Caco-2 (cell line): ENCODE measurements around the gene PCF11. TPM values are rescaled to one million over a fixed set of nuclear protein-coding genes. Genes with fewer than 3 reads are reported as not detected.

Experiments used
- BruUV-seq: library from RNA; stranded (reverse); fragments of 400-500 nt; replicated peaks from 2 replicates; lab custom pipeline; 2021; lab: Mats Ljungman, UMichigan
- CTCF ChIA-PET: fragments of 300-600 bp; sonication (Branson Sonifier 250); formaldehyde crosslinking; loops from one replicate; lab custom pipeline; 2022; ENCODE audit warnings: antibody characterized with exemption; lab: Charles Lee
- POLR2A ChIA-PET: fragments of 300-600 bp; sonication (Branson Sonifier 250); formaldehyde crosslinking; loops from one replicate; lab custom pipeline; 2022; ENCODE audit warnings: antibody characterized with exemption; lab: Charles Lee
- DNase-seq, 2 experiments: peaks; one replicate each; pipeline versions ENCODE4 v3.0.0 to v3.0.0-alpha.2; 2020 to 2022
- H3K27me3 ChIP-seq: replicated peaks from 2 replicates; pipeline ENCODE4 v1.6.0; 2011; ENCODE audit warnings: low read length; ENCODE audit not compliant: control insufficient read depth, insufficient read depth
- H3K36me3 ChIP-seq: 2 replicates; pipeline ENCODE4 v1.5.1; 2011; ENCODE audit warnings: low read length; ENCODE audit not compliant: control insufficient read depth, insufficient read depth
- H3K4me1 ChIP-seq: fragments of 250-450 bp; sonication (Bioruptor Pico); 2 replicates; pipeline ENCODE4 v1.5.1; 2020; ENCODE audit warnings: mild to moderate bottlenecking
- H3K4me3 ChIP-seq: 2 replicates; pipeline ENCODE4 v1.5.1; 2011; ENCODE audit warnings: low read depth, mild to moderate bottlenecking, control low read depth, low read length
- H3K9me3 ChIP-seq: fragments of 250-450 bp; sonication (Bioruptor Pico); 2 replicates; pipeline ENCODE4 v1.5.1; 2020; ENCODE audit warnings: mild to moderate bottlenecking, moderate library complexity
- H3K27ac Mint-ChIP-seq: one replicate; pipeline ENCODE4 v1.8.0; 2022; ENCODE audit warnings: mixed read lengths; ENCODE audit not compliant: unreplicated experiment
- H3K27me3 Mint-ChIP-seq: one replicate; pipeline ENCODE4 v1.8.0; 2022; ENCODE audit warnings: mixed read lengths; ENCODE audit not compliant: insufficient read depth, unreplicated experiment
- H3K36me3 Mint-ChIP-seq: one replicate; pipeline ENCODE4 v1.8.0; 2022; ENCODE audit warnings: mild to moderate bottlenecking, mixed read lengths; ENCODE audit not compliant: insufficient read depth, unreplicated experiment
- H3K4me1 Mint-ChIP-seq: one replicate; pipeline ENCODE4 v1.8.0; 2022; ENCODE audit warnings: low read depth, mixed read lengths; ENCODE audit not compliant: unreplicated experiment
- H3K4me3 Mint-ChIP-seq: one replicate; pipeline ENCODE4 v1.8.0; 2022; ENCODE audit warnings: mild to moderate bottlenecking, moderate library complexity, mixed read lengths; ENCODE audit not compliant: unreplicated experiment
- H3K9me3 Mint-ChIP-seq: one replicate; pipeline ENCODE4 v1.8.0; 2022; ENCODE audit warnings: mixed read lengths; ENCODE audit not compliant: unreplicated experiment
- CTCF ChIP-seq, 2 experiments: fragments of 200-600 bp in 1 of 2; IDR thresholded peaks; 1 replicate in 1 of 2; 2 replicates in 1 of 2; pipeline versions ENCODE4 v1.5.1 to v1.8.0; 2011 to 2022; ENCODE audit warnings: antibody characterized with exemption in 1 of 2, control low read depth in 1 of 2, inconsistent platforms in 1 of 2, low read depth in 1 of 2, low read length in 1 of 2, mild to moderate bottlenecking in 1 of 2, moderate library complexity in 1 of 2; ENCODE audit not compliant: insufficient read depth in 1 of 2, severe bottlenecking in 1 of 2, unreplicated experiment in 1 of 2
- intact Hi-C: fragments of 100-400 bp; cut with micrococcal nuclease; formaldehyde crosslinking; loops from one replicate; pipeline ENCODE4 v1.10.0; 2022; ENCODE audit not compliant: unreplicated experiment
- total RNA-seq: library from RNA; stranded (reverse); gene quantifications from 2 replicates; pipeline ENCODE4 v1.2.3, GENCODE V29; 2022

Gene PCF11
- total RNA-seq, 1 experiment from 2014 or later: 78.4 TPM

GRCh38 chr11:83193315-83194280 is 36.7 kb downstream of the PCF11 start, which contains the start of gene ANKRD42:
Gene ANKRD42, plus strand, starts transcription at chr11:83193712. Its CDS starts 959 bp downstream, at chr11:83194671.
- TF ChIP-seq CTCF (IDR thresholded peaks at IDR 0.05; ENCODE audit: insufficient read depth in 1 of 2, low read depth in 1 of 2, low read length in 1 of 2, severe bottlenecking in 1 of 2, unreplicated experiment in 1 of 2): peak in 1 of 2 experiments; percentile 4
- Histone ChIP-seq H3K4me1 (peaks cover 7% of the 10 kb centered on the region; the same call in 1 of the 2 replicates), H3K4me3 (peak within 1 kb of the TSS; percentile 77), H3K9me3 (no peaks in the 10 kb centered on the region), H3K27me3 (no peaks in the 10 kb centered on the region), H3K36me3 (peaks cover 2% of the 10 kb centered on the region; the same call in 1 of the 2 replicates)
- H3K4me3 Mint-ChIP-seq: peak within 1 kb of the TSS; percentile 80
- DNase-seq: peak; percentile 96 to 97
- H3K27ac Mint-ChIP-seq: peak within 1 kb of the TSS; percentile 89
- no peaks in the 10 kb centered on the region for H3K9me3 Mint-ChIP-seq
- H3K27me3 Mint-ChIP-seq: no peaks in the 10 kb centered on the region
- H3K36me3 Mint-ChIP-seq: peaks cover 42% of the 10 kb centered on the region
- ChIA-PET POLR2A (interaction anchor here (0.6 to 1.9 kb wide), 7 partner anchors 37 to 293 kb away, joined by 3 to 19 read pairs (median 3); partner anchors contain the start of genes CCDC90B, DDIAS, PCF11 and PRCP), CTCF (interaction anchor here (0.6 to 1.1 kb wide), 3 partner anchors 60 to 107 kb away, joined by 3 to 9 read pairs (median 4); no protein-coding TSS in a partner anchor)
- H3K4me1 Mint-ChIP-seq: peaks cover 30% of the 10 kb centered on the region
- BruUV-seq: TSS peak; percentile 36
- intact Hi-C loops: loop anchor here (1.0 to 2.0 kb wide), 7 partner anchors 37 to 292 kb away; partner anchors contain the start of genes CCDC90B, DDIAS and RAB30

GRCh38 chr11:83194281-83195142 is 37.6 kb downstream of the PCF11 start:
- peak overlapping the region; percentile 89 for H3K27ac Mint-ChIP-seq
- no peaks in the 10 kb centered on the region for H3K9me3 ChIP-seq
- H3K27me3 Mint-ChIP-seq: no peaks in the 10 kb centered on the region
- peaks cover 30% of the 10 kb centered on the region for H3K4me1 Mint-ChIP-seq
- DNase-seq: peak; percentile 71 to 77
- no peaks in the 10 kb centered on the region for H3K27me3 ChIP-seq
- TF ChIP-seq CTCF (IDR thresholded peaks at IDR 0.05; ENCODE audit: insufficient read depth in 1 of 2, low read depth in 1 of 2, low read length in 1 of 2, severe bottlenecking in 1 of 2, unreplicated experiment in 1 of 2): no peak
- H3K36me3 Mint-ChIP-seq: peaks cover 32% of the 10 kb centered on the region
- CTCF ChIA-PET: interaction anchor here (0.5 to 1.1 kb wide), 4 partner anchors 55 to 263 kb away, joined by 3 to 4 read pairs (median 3); no protein-coding TSS in a partner anchor
- POLR2A ChIA-PET: interaction anchor here (1.0 to 1.9 kb wide), 3 partner anchors 38 to 102 kb away, joined by 3 to 19 read pairs (median 4); partner anchors contain the start of genes CCDC90B and PCF11
- peak overlapping the region; percentile 77 for H3K4me3 ChIP-seq
- H3K4me1 ChIP-seq: peaks cover 7% of the 10 kb centered on the region; the same call in 1 of the 2 replicates
- H3K9me3 Mint-ChIP-seq: no peaks in the 10 kb centered on the region
- peak overlapping the region; percentile 80 for H3K4me3 Mint-ChIP-seq
- intact Hi-C loops: loop anchor here (1.0 to 2.0 kb wide), 2 partner anchors 46 to 56 kb away; no protein-coding TSS in a partner anchor
- peaks cover 2% of the 10 kb centered on the region; the same call in 1 of the 2 replicates for H3K36me3 ChIP-seq
- no TSS peak for BruUV-seq
